Neural cell (in vitro differentiated cells): Measurements from ENCODE around the gene FOXP3. TPM values are rescaled to one million over a fixed set of nuclear protein-coding genes. Genes with fewer than 3 reads are reported as not detected.

Experiments
- H2AFZ ChIP-seq: fragments of 200-600, 300-800 bp; sonication (generic), shearing (Covaris generic); 2 replicates; pipeline ENCODE4 v1.6.0; 2014; ENCODE audit warnings: low read depth, mild to moderate bottlenecking, antibody characterized with exemption, low read length, moderate library complexity
- H3F3A ChIP-seq: fragments of 200-600 bp; shearing (Covaris generic); 2 replicates; pipeline ENCODE4 v1.6.1; 2016; ENCODE audit warnings: mild to moderate bottlenecking, moderate library complexity, mixed read lengths, antibody characterized with exemption, low read length; ENCODE audit not compliant: insufficient read depth, poor library complexity, severe bottlenecking
- H3K27ac ChIP-seq: fragments of 200-600, 300-800 bp; sonication (generic), shearing (Covaris generic); 2 replicates; pipeline ENCODE4 v1.5.1; 2014; ENCODE audit warnings: mild to moderate bottlenecking, low read length, moderate library complexity
- H3K27me3 ChIP-seq: fragments of 300-800, 200-600 bp; sonication (generic), shearing (Covaris generic); 2 replicates; pipeline ENCODE4 v1.6.0; 2014; ENCODE audit warnings: mild to moderate bottlenecking, low read depth, low read length, moderate library complexity; ENCODE audit not compliant: insufficient read depth
- H3K36me3 ChIP-seq: fragments of 300-800, 200-600 bp; sonication (generic), shearing (Covaris generic); 2 replicates; pipeline ENCODE4 v1.5.1; 2014; ENCODE audit warnings: mild to moderate bottlenecking, antibody characterized with exemption, low read length, moderate library complexity; ENCODE audit not compliant: insufficient read depth
- H3K4me2 ChIP-seq: fragments of 300-800, 200-600 bp; sonication (generic), shearing (Covaris generic); 2 replicates; pipeline ENCODE4 v1.6.0; 2014; ENCODE audit warnings: mild to moderate bottlenecking, low read length
- H3K4me3 ChIP-seq: fragments of 300-800, 200-600 bp; sonication (generic), shearing (Covaris generic); 2 replicates; pipeline ENCODE4 v1.5.1; 2014; ENCODE audit warnings: mild to moderate bottlenecking, low read length, moderate library complexity
- H3K79me2 ChIP-seq: fragments of 200-600 bp; shearing (Covaris generic); replicated peaks from 2 replicates; pipeline ENCODE4 v1.6.0; 2014; ENCODE audit warnings: mild to moderate bottlenecking, low read length, moderate library complexity; ENCODE audit not compliant: insufficient read depth
- H3K9ac ChIP-seq: fragments of 300-800, 200-600 bp; sonication (generic), shearing (Covaris generic); 2 replicates; pipeline ENCODE4 v1.6.1; 2016; ENCODE audit warnings: mild to moderate bottlenecking, low read length, mixed read lengths
- H3K9me2 ChIP-seq: fragments of 200-600 bp; shearing (Covaris generic); 2 replicates; pipeline ENCODE4 v1.6.1; 2016; ENCODE audit warnings: mild to moderate bottlenecking, low read length, mixed read lengths; ENCODE audit not compliant: insufficient read depth
- H3K9me3 ChIP-seq: fragments of 200-600, 300-800 bp; sonication (generic), shearing (Covaris generic); 2 replicates; pipeline ENCODE4 v1.6.1; 2016; ENCODE audit warnings: mild to moderate bottlenecking, mixed run types, low read length, moderate library complexity, mixed read lengths
- H4K20me1 ChIP-seq: fragments of 200-600 bp; shearing (Covaris generic); 2 replicates; pipeline ENCODE4 v1.6.1; 2016; ENCODE audit warnings: mild to moderate bottlenecking, mixed run types; ENCODE audit not compliant: insufficient read depth
- EP300 ChIP-seq: fragments of 450-650 bp; conservative IDR thresholded peaks from 2 replicates; pipeline ENCODE4 v1.6.1; 2014; ENCODE audit warnings: antibody characterized with exemption, mild to moderate bottlenecking, moderate library complexity; ENCODE audit not compliant: poor library complexity, severe bottlenecking
- EZH2 ChIP-seq: fragments of 200-600, 300-800 bp; shearing (Covaris generic), sonication (generic); IDR thresholded peaks from 2 replicates; pipeline ENCODE4 v1.6.1; 2014; ENCODE audit warnings: antibody characterized with exemption, low read length, borderline replicate concordance, mild to moderate bottlenecking; ENCODE audit not compliant: insufficient read depth, poor library complexity, severe bottlenecking
- MXI1 ChIP-seq: fragments of 450-650 bp; conservative IDR thresholded peaks from 2 replicates; pipeline ENCODE4 v1.6.1; 2014; ENCODE audit warnings: antibody characterized with exemption, mild to moderate bottlenecking; ENCODE audit not compliant: poor library complexity, severe bottlenecking
- POLR2AphosphoS5 ChIP-seq: IDR thresholded peaks from 2 replicates; pipeline ENCODE4 v1.6.1; 2012
- RAD21 ChIP-seq: fragments of 450-650 bp; conservative IDR thresholded peaks from 2 replicates; pipeline ENCODE4 v1.6.1; 2014; ENCODE audit warnings: antibody characterized with exemption, mild to moderate bottlenecking, moderate library complexity
- SMC3 ChIP-seq: fragments of 450-650 bp; conservative IDR thresholded peaks from 2 replicates; pipeline ENCODE4 v1.6.1; 2014; ENCODE audit warnings: antibody characterized with exemption, mild to moderate bottlenecking, moderate library complexity; ENCODE audit not compliant: poor library complexity
- TAF1 ChIP-seq: IDR thresholded peaks from 2 replicates; pipeline ENCODE4 v1.6.1; 2012; ENCODE audit warnings: low read depth
- polyA plus RNA-seq: library from polyadenylated mRNA; depleted of rRNA; stranded (reverse); fragments of >200 nt; gene quantifications from 2 replicates; pipeline ENCODE4 v1.2.3, GENCODE V29; 2014
- TF ChIP-seq, protein P1 (sequence below): fragments of 450-650 bp; IDR thresholded peaks from 2 replicates; pipeline ENCODE4 v1.5.1; 2014; ENCODE audit warnings: antibody characterized with exemption, mild to moderate bottlenecking, moderate library complexity; ENCODE audit not compliant: poor library complexity, severe bottlenecking
- TF ChIP-seq, protein P2 (sequence below): IDR thresholded peaks from 2 replicates; pipeline ENCODE4 v1.6.1; 2012; ENCODE audit warnings: borderline replicate concordance

FOXP3 gene
- polyA plus RNA-seq, 1 donor from 2014 or later: not detected

DNA sequence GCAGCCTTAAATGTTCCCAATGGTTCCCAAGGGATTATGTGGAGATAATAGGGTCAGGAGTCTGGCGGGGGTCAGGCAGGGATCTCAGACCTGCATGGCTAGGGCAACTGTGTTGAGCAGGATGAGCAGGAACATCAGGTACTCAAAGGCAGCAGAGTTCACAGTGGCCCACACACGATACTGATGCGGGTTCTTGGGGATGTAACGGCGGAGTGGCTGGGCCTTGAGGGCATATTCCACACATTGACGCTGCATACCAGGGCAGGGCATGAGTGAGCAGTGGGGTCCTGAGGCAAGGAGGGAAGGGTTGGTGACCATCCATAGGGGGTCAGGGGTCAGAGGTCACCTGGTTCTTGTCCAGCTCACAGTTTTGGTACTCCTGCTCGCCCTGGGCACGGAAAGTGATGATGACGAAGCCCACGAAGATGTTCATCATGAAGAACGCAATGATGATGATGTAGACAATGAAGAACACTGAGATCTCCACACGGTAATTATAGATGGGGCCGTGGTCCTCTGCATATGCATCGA is 49.4 kb downstream of the FOXP3 start:
- Histone ChIP-seq H3K4me3 (no peak overlapping the region), H2AFZ (no peak overlapping the region), H3K27me3 (no peaks in the 10 kb centered on the region), H3K9me3 (no peaks in the 10 kb centered on the region), H3K79me2 (no peaks in the 10 kb centered on the region), H3K36me3 (no peaks in the 10 kb centered on the region), H4K20me1 (no peaks in the 10 kb centered on the region), H3F3A (no peaks in the 10 kb centered on the region), H3K4me2 (no peak overlapping the region), H3K9me2 (no peaks in the 10 kb centered on the region), H3K9ac (no peak overlapping the region), H3K27ac (no peak overlapping the region)
- TF ChIP-seq, protein P1, sequence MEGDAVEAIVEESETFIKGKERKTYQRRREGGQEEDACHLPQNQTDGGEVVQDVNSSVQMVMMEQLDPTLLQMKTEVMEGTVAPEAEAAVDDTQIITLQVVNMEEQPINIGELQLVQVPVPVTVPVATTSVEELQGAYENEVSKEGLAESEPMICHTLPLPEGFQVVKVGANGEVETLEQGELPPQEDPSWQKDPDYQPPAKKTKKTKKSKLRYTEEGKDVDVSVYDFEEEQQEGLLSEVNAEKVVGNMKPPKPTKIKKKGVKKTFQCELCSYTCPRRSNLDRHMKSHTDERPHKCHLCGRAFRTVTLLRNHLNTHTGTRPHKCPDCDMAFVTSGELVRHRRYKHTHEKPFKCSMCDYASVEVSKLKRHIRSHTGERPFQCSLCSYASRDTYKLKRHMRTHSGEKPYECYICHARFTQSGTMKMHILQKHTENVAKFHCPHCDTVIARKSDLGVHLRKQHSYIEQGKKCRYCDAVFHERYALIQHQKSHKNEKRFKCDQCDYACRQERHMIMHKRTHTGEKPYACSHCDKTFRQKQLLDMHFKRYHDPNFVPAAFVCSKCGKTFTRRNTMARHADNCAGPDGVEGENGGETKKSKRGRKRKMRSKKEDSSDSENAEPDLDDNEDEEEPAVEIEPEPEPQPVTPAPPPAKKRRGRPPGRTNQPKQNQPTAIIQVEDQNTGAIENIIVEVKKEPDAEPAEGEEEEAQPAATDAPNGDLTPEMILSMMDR: no peak
- TF ChIP-seq EP300 (no peak), EZH2 (no peak), MXI1 (no peak), POLR2AphosphoS5 (no peak), SMC3 (no peak), RAD21 (no peak), TAF1 (no peak)
- TF ChIP-seq, protein P2, sequence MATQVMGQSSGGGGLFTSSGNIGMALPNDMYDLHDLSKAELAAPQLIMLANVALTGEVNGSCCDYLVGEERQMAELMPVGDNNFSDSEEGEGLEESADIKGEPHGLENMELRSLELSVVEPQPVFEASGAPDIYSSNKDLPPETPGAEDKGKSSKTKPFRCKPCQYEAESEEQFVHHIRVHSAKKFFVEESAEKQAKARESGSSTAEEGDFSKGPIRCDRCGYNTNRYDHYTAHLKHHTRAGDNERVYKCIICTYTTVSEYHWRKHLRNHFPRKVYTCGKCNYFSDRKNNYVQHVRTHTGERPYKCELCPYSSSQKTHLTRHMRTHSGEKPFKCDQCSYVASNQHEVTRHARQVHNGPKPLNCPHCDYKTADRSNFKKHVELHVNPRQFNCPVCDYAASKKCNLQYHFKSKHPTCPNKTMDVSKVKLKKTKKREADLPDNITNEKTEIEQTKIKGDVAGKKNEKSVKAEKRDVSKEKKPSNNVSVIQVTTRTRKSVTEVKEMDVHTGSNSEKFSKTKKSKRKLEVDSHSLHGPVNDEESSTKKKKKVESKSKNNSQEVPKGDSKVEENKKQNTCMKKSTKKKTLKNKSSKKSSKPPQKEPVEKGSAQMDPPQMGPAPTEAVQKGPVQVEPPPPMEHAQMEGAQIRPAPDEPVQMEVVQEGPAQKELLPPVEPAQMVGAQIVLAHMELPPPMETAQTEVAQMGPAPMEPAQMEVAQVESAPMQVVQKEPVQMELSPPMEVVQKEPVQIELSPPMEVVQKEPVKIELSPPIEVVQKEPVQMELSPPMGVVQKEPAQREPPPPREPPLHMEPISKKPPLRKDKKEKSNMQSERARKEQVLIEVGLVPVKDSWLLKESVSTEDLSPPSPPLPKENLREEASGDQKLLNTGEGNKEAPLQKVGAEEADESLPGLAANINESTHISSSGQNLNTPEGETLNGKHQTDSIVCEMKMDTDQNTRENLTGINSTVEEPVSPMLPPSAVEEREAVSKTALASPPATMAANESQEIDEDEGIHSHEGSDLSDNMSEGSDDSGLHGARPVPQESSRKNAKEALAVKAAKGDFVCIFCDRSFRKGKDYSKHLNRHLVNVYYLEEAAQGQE: no peak

DNA sequence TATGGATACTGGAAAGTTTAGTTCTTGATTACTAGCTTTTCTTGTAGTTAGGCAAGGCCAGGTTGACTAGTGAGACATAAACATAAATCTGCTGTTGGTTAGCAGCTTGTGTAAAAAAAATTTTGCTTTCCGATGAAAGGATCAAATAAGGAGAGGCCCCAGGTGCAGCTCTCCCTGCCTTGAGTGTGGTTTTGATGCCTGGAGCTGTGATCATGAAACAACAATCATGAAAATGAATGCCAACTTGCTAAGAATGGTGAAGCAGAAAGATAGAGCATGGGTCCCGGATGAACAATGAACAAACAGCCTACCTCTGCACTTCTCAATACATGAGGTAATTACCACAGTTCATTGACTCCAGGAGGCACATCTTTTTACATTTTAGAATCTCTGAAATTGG is 50.1 kb downstream of the FOXP3 start:
- no peaks in the 10 kb centered on the region for H4K20me1 ChIP-seq
- no peaks in the 10 kb centered on the region for H3K36me3 ChIP-seq
- no peak overlapping the region for H3K4me3 ChIP-seq
- H3K9ac ChIP-seq: no peak overlapping the region
- H3K27ac ChIP-seq: no peak overlapping the region
- TF ChIP-seq SMC3: no peak
- TF ChIP-seq EP300: no peak
- no peak overlapping the region for H3K4me2 ChIP-seq
- H3F3A ChIP-seq: no peaks in the 10 kb centered on the region
- no peaks in the 10 kb centered on the region for H3K79me2 ChIP-seq
- H2AFZ ChIP-seq: no peak overlapping the region
- H3K9me2 ChIP-seq: no peaks in the 10 kb centered on the region
- no peaks in the 10 kb centered on the region for H3K27me3 ChIP-seq
- no peaks in the 10 kb centered on the region for H3K9me3 ChIP-seq

DNA sequence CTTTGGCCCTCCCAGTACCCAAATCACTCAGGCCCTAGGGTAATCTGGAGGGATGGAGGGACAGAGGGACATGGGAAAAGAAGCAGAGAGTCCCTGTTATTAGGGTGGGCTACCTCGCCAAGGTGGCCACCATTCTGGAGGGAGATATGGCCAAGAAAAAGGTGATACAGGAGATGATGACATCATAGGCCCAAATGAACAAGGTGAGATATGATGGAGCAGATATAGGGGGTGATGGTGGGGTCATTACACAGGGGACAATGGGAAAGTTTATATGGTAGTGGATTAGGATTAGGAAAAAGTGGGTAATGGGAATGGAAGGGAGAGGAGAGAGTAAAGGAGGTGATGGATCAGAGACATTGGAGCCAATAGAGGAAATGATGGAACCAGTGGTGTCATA is 51.6 kb downstream of the FOXP3 start:
- no peak for TF ChIP-seq SMC3
- TF ChIP-seq, protein P1: no peak
- TF ChIP-seq RAD21: no peak
- TF ChIP-seq POLR2AphosphoS5: no peak
- TF ChIP-seq TAF1: no peak
- no peak for TF ChIP-seq EP300
- TF ChIP-seq, protein P2: no peak
- TF ChIP-seq EZH2: no peak
- TF ChIP-seq MXI1: no peak
- Histone ChIP-seq H3K4me3 (no peak overlapping the region), H3K79me2 (no peaks in the 10 kb centered on the region), H3K36me3 (no peaks in the 10 kb centered on the region), H3K9me3 (no peaks in the 10 kb centered on the region), H3K9ac (no peak overlapping the region), H3K9me2 (no peaks in the 10 kb centered on the region), H3F3A (no peaks in the 10 kb centered on the region), H3K4me2 (no peak overlapping the region), H4K20me1 (no peaks in the 10 kb centered on the region), H3K27me3 (no peaks in the 10 kb centered on the region), H3K27ac (no peak overlapping the region), H2AFZ (no peak overlapping the region)
